GM12892 (cell line): ENCODE data around the gene CAMTA1.

Source experiments
- POLR2A ChIP-seq: IDR thresholded peaks from 2 replicates; pipeline ENCODE4 v1.6.1; 2011; ENCODE audit warnings: low read depth, low read length, control low read depth
- POLR2AphosphoS5 ChIP-seq: IDR thresholded peaks from 2 replicates; pipeline ENCODE4 v1.6.1; 2011; ENCODE audit warnings: low read depth, low read length, control low read depth
- TAF1 ChIP-seq: IDR thresholded peaks from 2 replicates; pipeline ENCODE4 v1.6.1; 2011; ENCODE audit warnings: low read depth, mild to moderate bottlenecking, control low read depth, low read length, borderline replicate concordance

GRCh38 chr1:6996866-6997265 is 211.6 kb downstream of the CAMTA1 start:
- TF ChIP-seq POLR2A (no peak), TAF1 (no peak), POLR2AphosphoS5 (no peak)
